Measurements from ENCODE around the gene FNTB.

Gene FNTB

DNA sequence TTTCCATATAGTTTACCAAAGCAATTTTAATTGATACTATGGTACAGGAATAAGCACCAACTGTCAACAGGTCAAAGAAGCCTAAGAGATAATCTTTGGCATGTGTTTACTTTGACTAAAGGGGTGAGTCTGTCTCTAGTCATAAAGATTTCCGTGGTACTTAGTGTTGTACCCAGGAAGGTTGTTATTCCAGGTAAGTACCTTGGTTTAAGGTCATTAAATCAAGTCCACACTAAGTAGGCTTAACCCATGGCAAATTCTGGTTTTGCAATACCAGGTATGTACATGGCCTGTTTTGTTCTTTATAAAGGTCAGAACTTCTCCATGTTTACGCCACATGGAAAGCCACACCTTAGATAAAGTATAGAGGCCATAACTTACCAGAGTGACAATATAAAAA is 105.7 kb downstream of the FNTB start:
- no peak overlapping the region for H3K27ac ChIP-seq (replicated peaks)
- TF ChIP-seq CTCF (IDR thresholded peaks at IDR 0.05; ENCODE audit: insufficient read depth, low read length) (no peak), GABPA (IDR thresholded peaks at IDR 0.05; ENCODE audit: low read depth) (no peak), SPI1 (IDR thresholded peaks at IDR 0.05; ENCODE audit: borderline replicate concordance, low read depth) (no peak), POLR2AphosphoS5 (IDR thresholded peaks at IDR 0.05; ENCODE audit: low read depth) (no peak)
- TF ChIP-seq, protein P1, sequence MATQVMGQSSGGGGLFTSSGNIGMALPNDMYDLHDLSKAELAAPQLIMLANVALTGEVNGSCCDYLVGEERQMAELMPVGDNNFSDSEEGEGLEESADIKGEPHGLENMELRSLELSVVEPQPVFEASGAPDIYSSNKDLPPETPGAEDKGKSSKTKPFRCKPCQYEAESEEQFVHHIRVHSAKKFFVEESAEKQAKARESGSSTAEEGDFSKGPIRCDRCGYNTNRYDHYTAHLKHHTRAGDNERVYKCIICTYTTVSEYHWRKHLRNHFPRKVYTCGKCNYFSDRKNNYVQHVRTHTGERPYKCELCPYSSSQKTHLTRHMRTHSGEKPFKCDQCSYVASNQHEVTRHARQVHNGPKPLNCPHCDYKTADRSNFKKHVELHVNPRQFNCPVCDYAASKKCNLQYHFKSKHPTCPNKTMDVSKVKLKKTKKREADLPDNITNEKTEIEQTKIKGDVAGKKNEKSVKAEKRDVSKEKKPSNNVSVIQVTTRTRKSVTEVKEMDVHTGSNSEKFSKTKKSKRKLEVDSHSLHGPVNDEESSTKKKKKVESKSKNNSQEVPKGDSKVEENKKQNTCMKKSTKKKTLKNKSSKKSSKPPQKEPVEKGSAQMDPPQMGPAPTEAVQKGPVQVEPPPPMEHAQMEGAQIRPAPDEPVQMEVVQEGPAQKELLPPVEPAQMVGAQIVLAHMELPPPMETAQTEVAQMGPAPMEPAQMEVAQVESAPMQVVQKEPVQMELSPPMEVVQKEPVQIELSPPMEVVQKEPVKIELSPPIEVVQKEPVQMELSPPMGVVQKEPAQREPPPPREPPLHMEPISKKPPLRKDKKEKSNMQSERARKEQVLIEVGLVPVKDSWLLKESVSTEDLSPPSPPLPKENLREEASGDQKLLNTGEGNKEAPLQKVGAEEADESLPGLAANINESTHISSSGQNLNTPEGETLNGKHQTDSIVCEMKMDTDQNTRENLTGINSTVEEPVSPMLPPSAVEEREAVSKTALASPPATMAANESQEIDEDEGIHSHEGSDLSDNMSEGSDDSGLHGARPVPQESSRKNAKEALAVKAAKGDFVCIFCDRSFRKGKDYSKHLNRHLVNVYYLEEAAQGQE (IDR thresholded peaks at IDR 0.05; ENCODE audit: insufficient replicate concordance, low read depth), result no peak
- no peaks in the 10 kb centered on the region for H3K27me3 ChIP-seq (ENCODE audit: insufficient read depth, poor library complexity, severe bottlenecking)
- DNase-seq (ENCODE audit: low read depth in 1 of 2, low spot score in 1 of 2), result no peak
- no peak overlapping the region for H3K4me3 ChIP-seq (replicated peaks; ENCODE audit: insufficient read depth, low read length)

DNA sequence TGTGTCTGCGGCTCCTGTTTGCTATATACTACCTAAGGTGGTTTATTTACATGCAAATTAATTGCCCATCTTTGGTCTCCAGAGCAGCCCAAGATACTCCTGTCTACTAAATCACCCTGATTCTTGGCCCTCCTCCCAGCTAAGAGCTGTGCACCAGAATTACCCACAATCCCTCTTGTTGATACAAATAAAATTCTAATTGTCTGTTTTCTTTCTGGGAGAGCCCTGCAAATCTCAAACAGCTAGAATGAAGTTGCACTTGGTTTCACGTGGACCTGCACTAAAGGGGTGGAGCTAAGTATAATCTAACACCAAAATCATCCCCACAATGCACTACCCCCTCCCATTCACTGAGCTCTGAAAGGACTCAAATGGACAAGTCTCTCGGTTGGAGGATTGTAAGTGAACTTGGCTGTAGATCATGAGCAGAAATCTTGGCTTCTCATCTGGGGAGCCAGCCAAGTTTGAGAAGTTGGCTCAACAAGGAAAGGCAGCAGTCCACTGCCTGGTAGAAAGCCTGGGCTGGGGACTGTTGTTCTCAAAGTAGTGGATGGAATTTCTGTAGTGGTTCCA is 109.0 kb downstream of the FNTB start:
- H3K4me3 ChIP-seq (replicated peaks; ENCODE audit: insufficient read depth, low read length), result no peak overlapping the region
- no peak overlapping the region for H3K27ac ChIP-seq (replicated peaks)
- no peaks in the 10 kb centered on the region for H3K27me3 ChIP-seq (ENCODE audit: insufficient read depth, poor library complexity, severe bottlenecking)
- TF ChIP-seq CTCF (IDR thresholded peaks at IDR 0.05; ENCODE audit: insufficient read depth, low read length), result no peak
- TF ChIP-seq POLR2AphosphoS5 (IDR thresholded peaks at IDR 0.05; ENCODE audit: low read depth), result no peak
- no peak for TF ChIP-seq GABPA (IDR thresholded peaks at IDR 0.05; ENCODE audit: low read depth)
- DNase-seq (ENCODE audit: low read depth in 1 of 2, low spot score in 1 of 2), result no peak

GRCh38 chr14:65096323-65097089 is 109.8 kb downstream of the FNTB start:
- H3K27me3 ChIP-seq (ENCODE audit: insufficient read depth, poor library complexity, severe bottlenecking), result no peaks in the 10 kb centered on the region
- TF ChIP-seq, protein P1 (IDR thresholded peaks at IDR 0.05; ENCODE audit: insufficient replicate concordance, low read depth), result no peak
- TF ChIP-seq POLR2AphosphoS5 (IDR thresholded peaks at IDR 0.05; ENCODE audit: low read depth) (no peak), GABPA (IDR thresholded peaks at IDR 0.05; ENCODE audit: low read depth) (no peak), CTCF (IDR thresholded peaks at IDR 0.05; ENCODE audit: insufficient read depth, low read length) (no peak), SPI1 (IDR thresholded peaks at IDR 0.05; ENCODE audit: borderline replicate concordance, low read depth) (no peak)
- no peak overlapping the region for H3K4me3 ChIP-seq (replicated peaks; ENCODE audit: insufficient read depth, low read length)
- H3K27ac ChIP-seq (replicated peaks), result no peak overlapping the region
- DNase-seq (ENCODE audit: low read depth in 1 of 2, low spot score in 1 of 2), result no peak

Data from HL-60 (cell line).